Activated CD4-positive, alpha-beta T cell treated with anti-CD3 and anti-CD28 coated beads, Interleukin-2, amount 50 U/mL, for 48 hours (primary cell): ENCODE measurements around the gene NHS.
A peak's percentile ranks its signal among the peaks of the same experiment; 100 is the strongest.
"Not testable (repeated sequence)": the region's sequence is repeated elsewhere in the genome, so short reads cannot be mapped to it uniquely, and the experiment has no call there.

ENCODE experiments used
- DNase-seq, 2 experiments: peaks; one replicate each; pipeline ENCODE4 v3.0.0-alpha.2; 2020

NHS gene

GRCh38 chrX:17553961-17554482 is 179.0 kb downstream of the NHS start:
- no peak for DNase-seq

GRCh38 chrX:17554914-17555313 is 179.9 kb downstream of the NHS start:
- DNase-seq, result no peak

- no peak for DNase-seq
Measured at GRCh38 chrX:17555846-17556245, 180.8 kb downstream of the NHS start.

GRCh38 chrX:17559728-17560379 is 184.9 kb downstream of the NHS start:
- DNase-seq, result no peak

- no peak for DNase-seq
Measured at GRCh38 chrX:17560385-17560784, 185.4 kb downstream of the NHS start.

GRCh38 chrX:17563076-17563475 is 188.1 kb downstream of the NHS start:
- no peak for DNase-seq

- peak in 1 of 2 experiments; percentile 6 for DNase-seq
Measured at GRCh38 chrX:17563515-17563914, 188.5 kb downstream of the NHS start.

- no peak for DNase-seq
Measured at GRCh38 chrX:17564689-17565409, 189.8 kb downstream of the NHS start.

GRCh38 chrX:17566740-17567139 is 191.7 kb downstream of the NHS start:
- no peak for DNase-seq

- DNase-seq, result no peak
Measured at GRCh38 chrX:17567187-17567586, 192.2 kb downstream of the NHS start.

- DNase-seq, result no peak
Measured at GRCh38 chrX:17567821-17568220, 192.8 kb downstream of the NHS start.

GRCh38 chrX:17568804-17569203 is 193.8 kb downstream of the NHS start:
- not testable (repeated sequence) for DNase-seq

GRCh38 chrX:17579026-17579425 is 204.0 kb downstream of the NHS start:
- DNase-seq, result no peak

- no peak for DNase-seq
Measured at GRCh38 chrX:17580539-17581152, 205.6 kb downstream of the NHS start.

GRCh38 chrX:17581641-17582040 is 206.6 kb downstream of the NHS start:
- no peak for DNase-seq

GRCh38 chrX:17584248-17584681 is 209.3 kb downstream of the NHS start:
- no peak for DNase-seq

- no peak for DNase-seq
Measured at GRCh38 chrX:17585006-17585405, 210.0 kb downstream of the NHS start.

- no peak for DNase-seq
Measured at GRCh38 chrX:17587366-17587765, 212.4 kb downstream of the NHS start.

- no peak for DNase-seq
Measured at GRCh38 chrX:17588303-17588702, 213.3 kb downstream of the NHS start.

- DNase-seq, result peak; percentile 23 to 42
Measured at GRCh38 chrX:17590892-17591740, 216.1 kb downstream of the NHS start.

GRCh38 chrX:17591741-17592110 is 216.7 kb downstream of the NHS start:
- no peak for DNase-seq

- DNase-seq, result no peak
Measured at GRCh38 chrX:17592117-17592516, 217.1 kb downstream of the NHS start.

- DNase-seq, result no peak
Measured at GRCh38 chrX:17594693-17595092, 219.7 kb downstream of the NHS start.
